Kidney epithelial cell (primary cell): Measurements from ENCODE around the gene ITPKB. TPM values are rescaled to one million over a fixed set of nuclear protein-coding genes. Genes with fewer than 3 reads are reported as not detected.

Source experiments
- DNase-seq: peaks from one replicate; pipeline ENCODE4 v3.0.0-alpha.2; 2010; ENCODE audit warnings: low read depth
- H3K27me3 ChIP-seq: 2 replicates; pipeline ENCODE4 v1.6.0; 2011; ENCODE audit warnings: low read length; ENCODE audit not compliant: control insufficient read depth, insufficient read depth
- H3K36me3 ChIP-seq: 2 replicates; pipeline ENCODE4 v1.5.1; 2011; ENCODE audit warnings: low read length; ENCODE audit not compliant: control insufficient read depth, insufficient read depth
- H3K4me3 ChIP-seq: 2 replicates; pipeline ENCODE4 v1.5.1; 2011; ENCODE audit warnings: low read depth, mild to moderate bottlenecking, control low read depth, low read length
- CTCF ChIP-seq: IDR thresholded peaks from 2 replicates; pipeline ENCODE4 v1.5.1; 2011; ENCODE audit warnings: mild to moderate bottlenecking, moderate library complexity, low read length, control low read depth, inconsistent platforms; ENCODE audit not compliant: insufficient read depth, poor library complexity, severe bottlenecking
- total RNA-seq: library from RNA; depleted of rRNA; stranded (reverse); fragments of >200 nt; gene quantifications from 2 replicates; pipeline ENCODE4 v1.2.3, GENCODE V29; 2015

ITPKB gene
- total RNA-seq, 1 donor from 2014 or later = 11.7 TPM

- Histone ChIP-seq H3K36me3 (no peaks in the 10 kb centered on the region), H3K27me3 (no peaks in the 10 kb centered on the region), H3K4me3 (no peak overlapping the region)
- no peak for TF ChIP-seq CTCF
- no peak for DNase-seq
Observed at GRCh38 chr1:226784081-226785049, 45.3 kb upstream of the ITPKB start.

DNA sequence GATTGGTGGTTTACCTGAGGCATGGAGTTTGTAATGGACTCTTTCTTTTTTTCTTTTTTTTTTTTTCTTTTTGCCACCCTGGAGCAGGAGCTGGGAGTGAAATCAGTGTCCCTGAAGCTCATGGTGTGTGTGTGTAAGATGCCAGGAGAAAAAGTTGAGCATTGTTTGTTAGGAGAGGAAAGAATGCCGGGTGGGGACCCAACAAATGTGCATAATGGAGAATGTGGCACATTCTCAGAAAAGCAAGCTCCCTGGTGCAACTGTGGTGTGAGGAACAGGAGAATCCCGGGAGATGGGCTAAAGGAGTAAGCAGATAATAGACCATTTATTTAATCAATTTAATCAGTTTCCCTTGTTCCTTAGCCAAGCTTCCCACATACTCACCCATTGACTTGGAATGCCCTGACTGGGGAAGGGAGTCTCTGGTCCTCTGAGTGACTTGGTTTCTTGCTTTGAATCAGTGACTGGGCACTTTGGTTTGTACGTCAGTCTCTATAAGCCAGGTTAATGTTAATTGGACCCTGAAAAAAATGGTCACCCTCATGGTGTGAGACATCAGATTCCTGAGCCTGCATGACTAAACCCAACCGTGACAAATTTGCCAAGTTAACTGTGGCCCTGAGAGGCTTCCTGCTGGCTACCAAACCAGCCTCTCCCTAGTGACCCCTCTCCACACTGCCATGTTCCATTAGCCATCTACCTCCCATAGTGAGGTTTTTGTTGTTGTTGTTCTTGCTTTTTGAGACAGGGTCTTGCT, 43.9 kb upstream of the ITPKB start:
- DNase-seq = no peak
- H3K36me3 ChIP-seq = no peaks in the 10 kb centered on the region
- no peak overlapping the region for H3K4me3 ChIP-seq
- H3K27me3 ChIP-seq = no peaks in the 10 kb centered on the region
- no peak for TF ChIP-seq CTCF

DNA sequence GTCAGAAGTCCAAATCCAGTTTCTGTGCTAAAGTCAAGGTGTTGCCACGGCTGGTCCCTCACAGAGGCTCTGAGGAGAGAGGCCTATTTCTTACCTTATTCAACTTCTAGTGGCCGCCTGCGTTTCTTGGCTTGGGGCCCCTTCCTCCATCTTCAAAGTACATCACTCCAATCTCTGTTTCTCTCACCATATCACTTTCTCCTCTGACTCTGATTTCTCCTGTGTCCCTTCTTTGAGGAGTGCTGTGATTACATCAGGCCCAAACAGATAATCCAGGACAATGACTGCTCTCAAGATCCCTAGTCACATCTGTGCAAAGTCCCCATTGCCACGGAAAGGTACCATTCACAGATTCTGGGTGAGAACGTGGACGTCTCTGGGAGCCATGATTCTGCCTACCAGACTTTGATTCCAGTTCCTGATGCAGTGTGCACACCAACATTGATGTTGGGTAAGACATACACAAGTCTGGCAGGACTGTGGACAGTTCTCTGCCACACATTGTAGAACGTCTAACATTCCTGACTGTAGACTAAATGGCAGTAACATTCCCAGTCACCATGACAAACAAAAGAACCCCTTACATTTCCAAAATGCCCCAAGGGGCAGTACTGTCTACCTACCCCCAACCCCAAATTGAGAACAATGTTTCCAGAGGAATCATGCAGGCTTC, 43.0 kb upstream of the ITPKB start:
- H3K27me3 ChIP-seq = no peaks in the 10 kb centered on the region
- TF ChIP-seq CTCF = no peak
- no peak for DNase-seq
- no peaks in the 10 kb centered on the region for H3K36me3 ChIP-seq
- H3K4me3 ChIP-seq = no peak overlapping the region

DNA sequence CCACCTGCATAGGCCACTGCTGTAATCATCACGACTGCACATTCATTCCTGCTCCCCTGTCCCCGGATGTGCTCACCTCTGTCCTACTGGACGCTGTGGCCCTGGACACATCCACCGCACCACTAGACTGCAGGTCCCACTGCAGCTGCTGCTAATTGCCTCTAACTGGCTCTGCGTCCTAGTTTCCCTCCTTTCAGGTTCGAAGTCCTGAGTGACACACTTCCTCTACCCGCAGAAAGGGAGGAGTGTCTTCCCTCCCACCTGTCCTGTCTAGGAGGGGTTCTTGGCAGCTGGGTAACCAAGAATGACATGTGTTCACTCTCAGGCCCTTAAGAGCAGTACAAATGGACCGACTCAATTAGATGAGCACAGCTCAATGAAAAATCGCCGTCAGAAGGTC, 40.5 kb upstream of the ITPKB start:
- no peak for TF ChIP-seq CTCF
- H3K4me3 ChIP-seq = no peak overlapping the region
- H3K27me3 ChIP-seq = no peaks in the 10 kb centered on the region

DNA sequence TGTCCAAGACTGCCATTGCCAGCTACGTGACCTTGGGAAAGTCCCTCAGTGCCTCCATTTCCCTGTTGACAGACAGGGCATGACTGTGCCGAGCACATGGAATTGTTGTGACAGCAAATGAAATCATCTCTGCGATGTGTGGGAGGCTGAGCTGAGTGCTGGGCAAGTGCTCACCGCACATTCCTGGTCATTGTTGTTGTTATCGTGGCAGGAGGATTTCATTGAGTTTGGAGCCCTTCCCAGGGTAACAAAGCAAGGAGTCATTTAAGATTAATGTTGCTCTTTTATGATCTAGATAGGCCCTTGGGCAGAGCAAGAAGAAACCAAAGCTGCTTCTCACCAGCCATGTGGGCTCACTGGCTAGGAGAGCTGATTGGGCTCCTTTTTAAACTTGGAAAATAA, 39.6 kb upstream of the ITPKB start:
- no peaks in the 10 kb centered on the region for H3K36me3 ChIP-seq
- no peak overlapping the region for H3K4me3 ChIP-seq
- TF ChIP-seq CTCF = no peak
- no peaks in the 10 kb centered on the region for H3K27me3 ChIP-seq
- DNase-seq = peak; percentile 94

More for the DNA sequence above, 40.5 kb upstream of the ITPKB start:
- DNase-seq = no peak
- H3K36me3 ChIP-seq = no peaks in the 10 kb centered on the region
